ENCODE measurements around the gene GAS2L2. TPM values are rescaled to one million over a fixed set of nuclear protein-coding genes. Genes with fewer than 3 reads are reported as not detected.
"Not testable (repeated sequence)": the region's sequence is repeated elsewhere in the genome, so short reads cannot be mapped to it uniquely, and the experiment has no call there.

GAS2L2 gene
- total and polyA plus RNA-seq, 12 donors: 0.03 to 0.89 (median 0.14) TPM; not detected in 4

DNA sequence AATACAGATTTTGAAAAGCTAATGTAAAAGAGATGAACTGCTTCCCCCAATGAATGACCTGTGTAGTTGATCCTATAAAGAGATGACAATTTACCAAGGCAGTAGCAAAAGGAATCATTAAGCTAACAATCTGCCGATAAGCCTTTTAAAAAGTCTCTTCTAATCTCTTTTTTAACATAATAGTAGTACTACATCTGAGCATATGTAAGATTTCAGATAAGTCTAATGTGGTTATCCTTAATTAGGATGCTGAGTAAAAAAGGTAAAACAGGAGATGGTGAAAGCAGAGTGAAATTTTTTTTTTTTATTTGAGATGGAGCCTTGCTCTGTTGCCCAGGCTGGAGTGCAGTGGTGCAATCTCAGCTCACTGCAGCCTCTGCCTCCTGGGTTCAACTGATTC is 47.8 kb downstream of the GAS2L2 start:
- ATAC-seq (no peak), DNase-seq (no peak)
- intact Hi-C loops (cut with DNase I): no loop called here
- no peak overlapping the region for H3K27ac ChIP-seq
- TF ChIP-seq, protein P1, sequence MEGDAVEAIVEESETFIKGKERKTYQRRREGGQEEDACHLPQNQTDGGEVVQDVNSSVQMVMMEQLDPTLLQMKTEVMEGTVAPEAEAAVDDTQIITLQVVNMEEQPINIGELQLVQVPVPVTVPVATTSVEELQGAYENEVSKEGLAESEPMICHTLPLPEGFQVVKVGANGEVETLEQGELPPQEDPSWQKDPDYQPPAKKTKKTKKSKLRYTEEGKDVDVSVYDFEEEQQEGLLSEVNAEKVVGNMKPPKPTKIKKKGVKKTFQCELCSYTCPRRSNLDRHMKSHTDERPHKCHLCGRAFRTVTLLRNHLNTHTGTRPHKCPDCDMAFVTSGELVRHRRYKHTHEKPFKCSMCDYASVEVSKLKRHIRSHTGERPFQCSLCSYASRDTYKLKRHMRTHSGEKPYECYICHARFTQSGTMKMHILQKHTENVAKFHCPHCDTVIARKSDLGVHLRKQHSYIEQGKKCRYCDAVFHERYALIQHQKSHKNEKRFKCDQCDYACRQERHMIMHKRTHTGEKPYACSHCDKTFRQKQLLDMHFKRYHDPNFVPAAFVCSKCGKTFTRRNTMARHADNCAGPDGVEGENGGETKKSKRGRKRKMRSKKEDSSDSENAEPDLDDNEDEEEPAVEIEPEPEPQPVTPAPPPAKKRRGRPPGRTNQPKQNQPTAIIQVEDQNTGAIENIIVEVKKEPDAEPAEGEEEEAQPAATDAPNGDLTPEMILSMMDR (IDR thresholded peaks at IDR 0.05): no peak
- peaks cover 0 to 30% (median 16%) of the 10 kb centered on the region in 9 donors for H3K4me1 ChIP-seq
- 95% methylated on average over 1 of the region's 1 CpG for WGBS, 2 donors
- no peaks in the 10 kb centered on the region for H3K27me3 ChIP-seq
- H3K9me3 ChIP-seq: no peaks in the 10 kb centered on the region
- peaks cover 0 to 45% (median 4%) of the 10 kb centered on the region in 9 donors for H3K36me3 ChIP-seq
- H3K4me3 ChIP-seq: no peak overlapping the region

DNA sequence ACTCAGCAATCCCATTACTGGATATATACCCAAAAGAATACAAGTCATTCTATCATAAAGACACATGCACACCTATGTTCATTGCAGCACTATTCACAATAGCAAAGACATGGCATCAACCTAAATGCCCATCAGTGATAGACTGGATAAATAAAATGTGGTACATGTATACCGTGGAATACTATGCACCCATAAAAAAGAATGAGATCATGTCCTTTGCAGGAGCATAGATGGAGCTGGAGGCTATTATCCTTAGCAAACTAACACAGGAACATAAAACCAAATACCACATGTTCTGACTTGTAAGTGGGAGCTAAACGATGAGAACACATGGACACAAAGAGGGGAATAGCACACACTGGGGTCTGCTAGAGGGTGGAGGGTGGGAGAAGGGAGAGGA is 49.7 kb downstream of the GAS2L2 start:
- H3K27ac ChIP-seq; intact Hi-C loops (cut with DNase I); H3K4me3 ChIP-seq; ATAC-seq; H3K27me3 ChIP-seq; DNase-seq; H3K9me3 ChIP-seq: not testable (repeated sequence)
- peaks cover 0 to 48% (median 0%) of the 10 kb centered on the region in 9 donors for H3K36me3 ChIP-seq
- peaks cover 0 to 16% (median 5%) of the 10 kb centered on the region in 9 donors for H3K4me1 ChIP-seq
- 94 to 98% methylated on average over 2 of the region's 2 CpGs for WGBS, 2 donors

DNA sequence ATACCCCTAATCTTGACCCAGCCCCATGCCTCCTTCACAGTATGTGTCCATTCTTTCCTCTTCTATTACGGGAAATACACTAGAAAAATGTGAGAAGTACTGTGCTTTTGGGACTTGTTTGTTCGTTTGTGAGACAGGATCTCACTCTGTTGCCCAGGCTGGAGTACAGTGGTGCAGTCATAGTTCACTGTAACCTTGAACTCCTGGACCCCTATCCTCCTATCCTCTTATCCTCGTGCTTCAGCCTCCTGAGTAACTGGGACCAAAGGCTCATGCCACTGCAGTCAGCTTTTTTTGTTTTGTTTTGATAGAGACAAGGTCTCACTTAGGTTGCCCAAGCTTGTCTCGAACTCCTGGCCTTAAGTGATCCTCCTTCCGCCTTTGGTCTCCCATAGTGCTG is 51.5 kb downstream of the GAS2L2 start:
- Histone ChIP-seq H3K4me3 (no peak overlapping the region), H3K27me3 (no peaks in the 10 kb centered on the region), H3K4me1 (peaks cover 0 to 9% (median 0%) of the 10 kb centered on the region in 9 donors), H3K9me3 (no peaks in the 10 kb centered on the region), H3K27ac (no peak overlapping the region), H3K36me3 (peaks cover 0 to 58% (median 0%) of the 10 kb centered on the region in 9 donors)
- WGBS, 2 donors: 90 to 94% methylated on average over 5 of the region's 5 CpGs
- ATAC-seq: no peak
- intact Hi-C loops (cut with DNase I): no loop called here
- DNase-seq: no peak
- TF ChIP-seq, protein P1 (IDR thresholded peaks at IDR 0.05): no peak

DNA sequence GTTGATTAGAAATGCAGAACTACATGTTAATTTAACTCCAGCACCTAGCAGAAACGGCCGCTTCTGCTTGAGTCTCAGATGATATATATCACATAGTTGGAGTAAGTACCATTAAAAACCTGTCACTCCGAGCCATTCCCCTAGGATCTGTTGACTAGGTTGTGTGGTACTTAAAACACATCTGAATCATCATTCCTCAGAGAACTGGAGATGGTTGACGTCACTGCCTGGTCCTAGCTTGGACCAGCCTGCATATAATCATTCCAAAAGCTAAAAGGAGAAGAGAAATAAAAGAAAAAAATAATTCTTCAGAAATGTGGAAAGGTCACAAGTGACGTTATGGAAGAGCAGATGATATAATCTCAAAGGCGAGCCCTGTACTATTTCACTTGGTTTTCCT is 52.9 kb downstream of the GAS2L2 start:
- Histone ChIP-seq H3K27me3 (no peaks in the 10 kb centered on the region), H3K4me1 (peaks cover 0 to 19% (median 4%) of the 10 kb centered on the region in 9 donors), H3K4me3 (no peak overlapping the region), H3K27ac (no peak overlapping the region), H3K36me3 (peaks cover 0 to 65% (median 0%) of the 10 kb centered on the region in 9 donors), H3K9me3 (no peaks in the 10 kb centered on the region)
- intact Hi-C loops (cut with DNase I): no loop called here
- ATAC-seq (peak in 1 of 8 donors; percentile 26), DNase-seq (no peak)
- TF ChIP-seq, protein P1 (IDR thresholded peaks at IDR 0.05): no peak
- 82 to 92% methylated on average over 6 of the region's 6 CpGs for WGBS, 2 donors

DNA sequence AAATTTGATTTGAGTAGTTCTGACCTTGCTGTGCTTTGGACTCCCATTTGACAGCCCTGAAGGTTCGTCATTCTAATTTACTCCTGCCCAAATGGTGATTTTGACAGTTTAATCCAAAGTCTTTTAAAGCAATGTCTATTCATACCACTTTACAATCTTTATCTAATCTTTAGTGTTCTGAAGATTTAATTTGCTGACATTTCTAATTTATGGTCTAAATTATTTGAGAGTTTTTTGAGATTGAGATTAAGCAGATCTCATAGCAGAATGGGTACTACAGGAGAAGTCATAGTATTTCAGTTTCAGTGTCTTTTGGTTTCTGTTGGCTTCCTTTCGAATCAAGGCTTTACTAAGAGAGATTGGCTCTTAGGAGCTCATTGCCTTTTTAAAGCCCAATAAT is 54.2 kb downstream of the GAS2L2 start:
- Histone ChIP-seq H3K4me1 (peaks cover 0 to 22% (median 4%) of the 10 kb centered on the region in 9 donors), H3K9me3 (no peaks in the 10 kb centered on the region), H3K27ac (no peak overlapping the region), H3K36me3 (peaks cover 0 to 79% (median 3%) of the 10 kb centered on the region in 9 donors), H3K4me3 (no peak overlapping the region), H3K27me3 (no peaks in the 10 kb centered on the region)
- TF ChIP-seq, protein P1 (IDR thresholded peaks at IDR 0.05): no peak
- no peak for DNase-seq
- intact Hi-C loops (cut with DNase I): no loop called here
- ATAC-seq: no peak
- 97 to 99% methylated on average over 2 of the region's 2 CpGs for WGBS, 2 donors
